GM21381 (cell line): ENCODE measurements around the gene EHMT2.
"Not testable (repeated sequence)": the region's sequence is repeated elsewhere in the genome, so short reads cannot be mapped to it uniquely, and the experiment has no call there.

Experiments used
- ATAC-seq: cut with Tn5 transposase; IDR thresholded peaks from one replicate; pipeline ENCODE4 v1.9.1; 2021; ENCODE audit warnings: mild to moderate bottlenecking, moderate library complexity; ENCODE audit not compliant: unreplicated experiment

Gene EHMT2

GRCh38 chr6:31871046-31871659 is 26.3 kb downstream of the EHMT2 start:
- ATAC-seq: no peak

GRCh38 chr6:31870385-31870921 is 27.0 kb downstream of the EHMT2 start:
- no peak for ATAC-seq

- no peak for ATAC-seq
Observed at GRCh38 chr6:31869343-31869742, 28.2 kb downstream of the EHMT2 start.

- ATAC-seq: not testable (repeated sequence)
Observed at GRCh38 chr6:31868658-31868971, 28.9 kb downstream of the EHMT2 start.

GRCh38 chr6:31865205-31866118 is 32.0 kb downstream of the EHMT2 start:
- no peak for ATAC-seq

- ATAC-seq: no peak
Observed at GRCh38 chr6:31864818-31865204, 32.7 kb downstream of the EHMT2 start.

- ATAC-seq: not testable (repeated sequence)
Observed at GRCh38 chr6:31864123-31864562, 33.4 kb downstream of the EHMT2 start.

- ATAC-seq: peak; percentile 86
Observed at GRCh38 chr6:31862344-31863235, 34.9 kb downstream of the EHMT2 start, which contains the start of gene NEU1. TSS of gene NEU1 (minus strand) at chr6:31862821. CDS start at chr6:31862776, 45 bp downstream.

GRCh38 chr6:31861919-31862343 is 35.6 kb downstream of the EHMT2 start:
- ATAC-seq: no peak

- ATAC-seq: no peak
Observed at GRCh38 chr6:31861150-31861549, 36.3 kb downstream of the EHMT2 start.

GRCh38 chr6:31860349-31860748 is 37.1 kb downstream of the EHMT2 start:
- no peak for ATAC-seq

GRCh38 chr6:31859923-31860322 is 37.6 kb downstream of the EHMT2 start:
- no peak for ATAC-seq

GRCh38 chr6:31858707-31859106 is 38.8 kb downstream of the EHMT2 start:
- ATAC-seq: no peak

- ATAC-seq: not testable (repeated sequence)
Observed at GRCh38 chr6:31857774-31858173, 39.7 kb downstream of the EHMT2 start.

GRCh38 chr6:31851980-31852718 is 45.3 kb downstream of the EHMT2 start:
- not testable (repeated sequence) for ATAC-seq

- no peak for ATAC-seq
Observed at GRCh38 chr6:31851485-31851832, 46.0 kb downstream of the EHMT2 start.

- ATAC-seq: no peak
Observed at GRCh38 chr6:31850765-31851484, 46.6 kb downstream of the EHMT2 start.

- no peak for ATAC-seq
Observed at GRCh38 chr6:31847276-31847978, 50.1 kb downstream of the EHMT2 start.

GRCh38 chr6:31844507-31844906 is 53.0 kb downstream of the EHMT2 start:
- ATAC-seq: no peak
